ENCODE data around the gene IMPA2.

DNA sequence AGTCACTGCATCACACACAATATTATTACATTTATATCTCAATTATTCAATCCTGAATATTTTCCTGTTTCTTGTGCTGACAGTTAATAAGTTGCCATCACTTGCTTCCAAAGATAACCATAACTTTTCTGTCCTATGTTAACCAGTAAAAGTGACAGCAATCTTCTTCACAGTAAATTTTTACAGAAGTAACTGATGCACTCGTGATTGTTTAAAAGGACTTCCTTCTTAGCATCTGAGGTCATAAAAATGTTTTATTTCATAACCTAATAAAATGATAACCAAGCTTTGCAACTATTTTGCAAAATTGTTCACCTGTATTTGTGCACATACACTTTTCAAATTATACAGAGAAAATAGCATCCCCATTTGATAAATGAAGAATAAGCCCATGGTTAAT is 91.7 kb downstream of the IMPA2 start:
- TF ChIP-seq BHLHE40 (IDR thresholded peaks at IDR 0.05; ENCODE audit: borderline replicate concordance) (no peak), TARDBP (IDR thresholded peaks at IDR 0.05) (no peak), SP1 (IDR thresholded peaks at IDR 0.05) (no peak), FOXK2 (IDR thresholded peaks at IDR 0.05) (no peak), PKNOX1 (IDR thresholded peaks at IDR 0.05) (no peak), NFRKB (IDR thresholded peaks at IDR 0.05) (no peak), ELF4 (IDR thresholded peaks at IDR 0.05) (no peak), HDGF (IDR thresholded peaks at IDR 0.05; ENCODE audit: borderline replicate concordance) (no peak)

All from HEK293T (cell line).